WTC11 (cell line): ENCODE data around the gene GPR108. TPM values are rescaled to one million over a fixed set of nuclear protein-coding genes. Genes with fewer than 3 reads are reported as not detected.

Source experiments
- ATAC-seq: fragments of 200-7000 bp; cut with Tn5 transposase; 2 replicates; pipeline ENCODE4 v1.10.0; 2021; ENCODE audit warnings: mild to moderate bottlenecking, moderate library complexity
- CTCF ChIA-PET: fragments of 300-600 bp; sonication (Branson Sonifier 250); formaldehyde crosslinking; loops from one replicate; lab custom pipeline; 2021; ENCODE audit warnings: antibody characterized with exemption; lab: Charles Lee
- POLR2A ChIA-PET: fragments of 350-600 bp; sonication (Branson Sonifier 250); formaldehyde crosslinking; loops from one replicate; lab custom pipeline; 2021; ENCODE audit warnings: antibody characterized with exemption; lab: Charles Lee
- DNase-seq: peaks from one replicate; pipeline ENCODE4 v3.0.0; 2021; ENCODE audit warnings: low spot score
- H3K27ac Mint-ChIP-seq: 2 replicates; pipeline ENCODE4 v1.8.0; 2021; ENCODE audit warnings: mixed read lengths
- H3K27me3 Mint-ChIP-seq: 2 replicates; pipeline ENCODE4 v1.8.0; 2021; ENCODE audit warnings: low read depth, mild to moderate bottlenecking, moderate library complexity, mixed read lengths
- H3K36me3 Mint-ChIP-seq: 2 replicates; pipeline ENCODE4 v1.8.0; 2021; ENCODE audit warnings: mixed read lengths
- H3K4me1 Mint-ChIP-seq: 2 replicates; pipeline ENCODE4 v1.8.0; 2022; ENCODE audit warnings: mixed read lengths
- H3K4me3 Mint-ChIP-seq: 2 replicates; pipeline ENCODE4 v1.8.0; 2021; ENCODE audit warnings: mild to moderate bottlenecking, moderate library complexity, mixed read lengths
- H3K9me3 Mint-ChIP-seq: 2 replicates; pipeline ENCODE4 v1.8.0; 2021; ENCODE audit warnings: mixed read lengths
- CREM ChIP-seq: sonication (generic); formaldehyde crosslinking; IDR thresholded peaks from 2 replicates; pipeline ENCODE4 v1.8.1; 2022; ENCODE audit warnings: mild to moderate bottlenecking, missing genetic modification reagents, moderate library complexity
- E2F5 ChIP-seq: sonication (generic); formaldehyde crosslinking; IDR thresholded peaks from 2 replicates; pipeline ENCODE4 v1.8.1; 2022; ENCODE audit warnings: mild to moderate bottlenecking, moderate library complexity, missing genetic modification reagents
- ESRRA ChIP-seq: sonication (generic); formaldehyde crosslinking; IDR thresholded peaks from 2 replicates; pipeline ENCODE4 v1.8.1; 2022; ENCODE audit warnings: mild to moderate bottlenecking, missing genetic modification reagents, borderline replicate concordance
- FOXJ3 ChIP-seq: sonication (generic); formaldehyde crosslinking; IDR thresholded peaks from 2 replicates; pipeline ENCODE4 v1.9.0; 2021; ENCODE audit warnings: missing genetic modification reagents, mild to moderate bottlenecking, borderline replicate concordance
- GRHL2 ChIP-seq: fragments of 250-450 bp; sonication (Bioruptor Pico); IDR thresholded peaks from 2 replicates; pipeline ENCODE4 v1.8.0; 2022; ENCODE audit warnings: mild to moderate bottlenecking, moderate library complexity; ENCODE audit not compliant: insufficient replicate concordance, severe bottlenecking
- IRF2 ChIP-seq: sonication (generic); formaldehyde crosslinking; IDR thresholded peaks from 2 replicates; pipeline ENCODE4 v1.8.0; 2022; ENCODE audit warnings: low read depth, missing genetic modification reagents, borderline replicate concordance
- MAX ChIP-seq: sonication (generic); formaldehyde crosslinking; IDR thresholded peaks from 2 replicates; pipeline ENCODE4 v1.8.0; 2022; ENCODE audit warnings: mild to moderate bottlenecking, missing genetic modification reagents
- NFATC4 ChIP-seq: fragments of 250-450 bp; sonication (Bioruptor Pico); IDR thresholded peaks from 2 replicates; pipeline ENCODE4 v1.9.0; 2021; ENCODE audit warnings: mild to moderate bottlenecking
- NFE2L1 ChIP-seq: sonication (generic); formaldehyde crosslinking; IDR thresholded peaks from 2 replicates; pipeline ENCODE4 v1.8.1; 2023; ENCODE audit warnings: missing genetic modification reagents
- PRDM15 ChIP-seq: sonication (generic); formaldehyde crosslinking; IDR thresholded peaks from 2 replicates; pipeline ENCODE4 v1.8.0; 2022; ENCODE audit warnings: missing genetic modification reagents
- RORB ChIP-seq: fragments of 250-450 bp; sonication (Bioruptor Pico); IDR thresholded peaks from 2 replicates; pipeline ENCODE4 v1.9.0; 2021; ENCODE audit warnings: mild to moderate bottlenecking
- USF1 ChIP-seq: sonication (generic); formaldehyde crosslinking; IDR thresholded peaks from 2 replicates; pipeline ENCODE4 v1.8.0; 2022; ENCODE audit warnings: mild to moderate bottlenecking, missing genetic modification reagents
- ZNF263 ChIP-seq: sonication (generic); formaldehyde crosslinking; IDR thresholded peaks from 2 replicates; pipeline ENCODE4 v1.8.1; 2022; ENCODE audit warnings: low read depth, mild to moderate bottlenecking, moderate library complexity, missing genetic modification reagents
- ZNF281 ChIP-seq: sonication (generic); formaldehyde crosslinking; IDR thresholded peaks from 2 replicates; pipeline ENCODE4 v1.8.0; 2023; ENCODE audit warnings: mild to moderate bottlenecking, missing genetic modification reagents
- ZNF317 ChIP-seq: sonication (generic); formaldehyde crosslinking; IDR thresholded peaks from 2 replicates; pipeline ENCODE4 v1.8.1; 2023; ENCODE audit warnings: low read depth, mild to moderate bottlenecking, moderate library complexity, missing genetic modification reagents, borderline replicate concordance
- total RNA-seq: library from RNA; stranded (reverse); gene quantifications from 3 replicates; pipeline ENCODE4 v1.2.3, GENCODE V29; 2021

GPR108 gene
- total RNA-seq, 1 experiment from 2014 or later = 48.7 TPM

GRCh38 chr19:6743714-6744380 lies 6.5 kb upstream of the GPR108 start:
- peak overlapping the region; percentile 92 for H3K27ac Mint-ChIP-seq
- no peak for TF ChIP-seq NFATC4 (CRISPR knock-in tag)
- TF ChIP-seq ZNF317 = 0 out of 2 replicates have a peak, but pooled peaks have one; percentile 45
- TF ChIP-seq, all 79 proteins: peak for 1
- no peak for DNase-seq
- CTCF ChIA-PET = interaction anchor here (0.6 to 1.4 kb wide), 4 partner anchors 9 to 950 kb away, joined by 3 to 4 read pairs (median 3); partner anchors contain the start of gene DENND1C
- Mint-ChIP-seq H3K36me3 (peaks cover 54% of the 10 kb centered on the region), H3K4me1 (peaks cover 34% of the 10 kb centered on the region), H3K4me3 (peak overlapping the region; percentile 37), H3K9me3 (no peaks in the 10 kb centered on the region), H3K27me3 (no peaks in the 10 kb centered on the region)
- ATAC-seq = no peak
- POLR2A ChIA-PET = interaction anchor here (1.4 kb wide), 1 partner anchor 9 kb away, joined by 6 read pairs; no protein-coding TSS in a partner anchor

GRCh38 chr19:6743066-6743465 lies 5.7 kb upstream of the GPR108 start:
- H3K4me1 Mint-ChIP-seq = peaks cover 42% of the 10 kb centered on the region
- ChIA-PET CTCF (no interaction called here), POLR2A (interaction anchor here (1.4 kb wide), 1 partner anchor 9 kb away, joined by 6 read pairs; no protein-coding TSS in a partner anchor)
- H3K9me3 Mint-ChIP-seq = no peaks in the 10 kb centered on the region
- TF ChIP-seq ESRRA (CRISPR knock-in tag) (no peak), GRHL2 (CRISPR knock-in tag) (no peak), E2F5 (CRISPR knock-in tag) (no peak), PRDM15 (no peak), ZNF263 (CRISPR knock-in tag) (no peak), FOXJ3 (CRISPR knock-in tag) (no peak), USF1 (CRISPR knock-in tag) (no peak), CREM (CRISPR knock-in tag) (no peak), NFE2L1 (CRISPR knock-in tag) (no peak), RORB (CRISPR knock-in tag) (no peak), ZNF281 (CRISPR knock-in tag) (no peak), MAX (CRISPR knock-in tag) (no peak), IRF2 (CRISPR knock-in tag) (no peak)
- H3K36me3 Mint-ChIP-seq = peaks cover 46% of the 10 kb centered on the region
- ATAC-seq (no peak), DNase-seq (no peak)
- peak overlapping the region; percentile 25 for H3K4me3 Mint-ChIP-seq
- no peaks in the 10 kb centered on the region for H3K27me3 Mint-ChIP-seq
- H3K27ac Mint-ChIP-seq = peak overlapping the region; percentile 93
